ENCODE results near the gene TANC1.

Gene TANC1

GRCh38 chr2:159110784-159111183 lies 142.3 kb downstream of the TANC1 start:
- H3K9me3 Mint-ChIP-seq: no peaks in the 10 kb centered on the region
- H3K27me3 Mint-ChIP-seq (ENCODE audit: low read depth): peaks cover 4% of the 10 kb centered on the region
- no peak overlapping the region for H3K4me3 Mint-ChIP-seq
- H3K36me3 Mint-ChIP-seq (ENCODE audit: low read depth): peaks cover 44% of the 10 kb centered on the region
- no peak for TF ChIP-seq CTCF (IDR thresholded peaks at IDR 0.05; ENCODE audit: unreplicated experiment in 3 of 3)
- peak overlapping the region in 1 of 3 experiments; percentile 8 for H3K27ac Mint-ChIP-seq
- H3K4me1 Mint-ChIP-seq: peaks cover 33% of the 10 kb centered on the region

- Mint-ChIP-seq H3K4me1 (peaks cover 28% of the 10 kb centered on the region), H3K27ac (peak overlapping the region in 2 of 3 experiments; percentile 18 to 54), H3K27me3 (ENCODE audit: low read depth) (peaks cover 4% of the 10 kb centered on the region), H3K4me3 (no peak overlapping the region), H3K36me3 (ENCODE audit: low read depth) (peaks cover 43% of the 10 kb centered on the region), H3K9me3 (no peaks in the 10 kb centered on the region)
- TF ChIP-seq CTCF (IDR thresholded peaks at IDR 0.05; ENCODE audit: unreplicated experiment in 3 of 3): no peak
Measured at GRCh38 chr2:159111346-159111927, 143.0 kb downstream of the TANC1 start.

GRCh38 chr2:159114835-159115234 lies 146.4 kb downstream of the TANC1 start:
- Mint-ChIP-seq H3K27ac (peak overlapping the region in 2 of 3 experiments; percentile 13 to 24), H3K36me3 (ENCODE audit: low read depth) (peaks cover 34% of the 10 kb centered on the region), H3K4me1 (peaks cover 24% of the 10 kb centered on the region), H3K4me3 (no peak overlapping the region), H3K9me3 (no peaks in the 10 kb centered on the region), H3K27me3 (ENCODE audit: low read depth) (peaks cover 4% of the 10 kb centered on the region)
- TF ChIP-seq CTCF (IDR thresholded peaks at IDR 0.05; ENCODE audit: unreplicated experiment in 3 of 3): no peak

GRCh38 chr2:159116922-159117321 lies 148.5 kb downstream of the TANC1 start:
- no peaks in the 10 kb centered on the region for H3K9me3 Mint-ChIP-seq
- peaks cover 4% of the 10 kb centered on the region for H3K27me3 Mint-ChIP-seq (ENCODE audit: low read depth)
- H3K36me3 Mint-ChIP-seq (ENCODE audit: low read depth): peaks cover 26% of the 10 kb centered on the region
- H3K4me3 Mint-ChIP-seq: no peak overlapping the region
- TF ChIP-seq CTCF (IDR thresholded peaks at IDR 0.05; ENCODE audit: unreplicated experiment in 3 of 3): no peak
- peaks cover 23% of the 10 kb centered on the region for H3K4me1 Mint-ChIP-seq
- no peak overlapping the region for H3K27ac Mint-ChIP-seq

GRCh38 chr2:159117658-159118057 lies 149.2 kb downstream of the TANC1 start:
- Mint-ChIP-seq H3K4me1 (peaks cover 23% of the 10 kb centered on the region), H3K9me3 (no peaks in the 10 kb centered on the region), H3K4me3 (no peak overlapping the region), H3K27me3 (ENCODE audit: low read depth) (peaks cover 4% of the 10 kb centered on the region), H3K27ac (peak overlapping the region in 2 of 3 experiments; percentile 3 to 34), H3K36me3 (ENCODE audit: low read depth) (peaks cover 30% of the 10 kb centered on the region)
- no peak for TF ChIP-seq CTCF (IDR thresholded peaks at IDR 0.05; ENCODE audit: unreplicated experiment in 3 of 3)
